SJSA1 (cell line): Measurements from ENCODE around the gene ZNF716. TPM values are rescaled to one million over a fixed set of nuclear protein-coding genes. Genes with fewer than 3 reads are reported as not detected.
"Not testable (repeated sequence)": the region's sequence is repeated elsewhere in the genome, so short reads cannot be mapped to it uniquely, and the experiment has no call there.

Source experiments
- DNase-seq, 2 experiments: peaks; one replicate each; pipeline ENCODE4 v3.0.0-alpha.2; 2015 to 2020; ENCODE audit warnings: low spot score in 2 of 2, low read depth in 1 of 2
- H3K27ac ChIP-seq: fragments of 250-450 bp; sonication (Bioruptor Pico); 2 replicates; pipeline ENCODE4 v1.5.1; 2020; ENCODE audit warnings: mild to moderate bottlenecking, moderate library complexity
- H3K27me3 ChIP-seq: fragments of 250-450 bp; sonication (Bioruptor Pico); replicated peaks from 2 replicates; pipeline ENCODE4 v1.5.1; 2020; ENCODE audit warnings: mild to moderate bottlenecking, moderate library complexity
- H3K36me3 ChIP-seq: fragments of 250-450 bp; sonication (Bioruptor Pico); 2 replicates; pipeline ENCODE4 v1.5.1; 2020; ENCODE audit warnings: mild to moderate bottlenecking
- H3K4me1 ChIP-seq: fragments of 250-450 bp; sonication (Bioruptor Pico); replicated peaks from 2 replicates; pipeline ENCODE4 v1.6.1; 2021; ENCODE audit warnings: mild to moderate bottlenecking
- H3K4me3 ChIP-seq: fragments of 250-450 bp; sonication (Bioruptor Pico); 2 replicates; pipeline ENCODE4 v1.5.1; 2020; ENCODE audit warnings: mild to moderate bottlenecking
- H3K9me3 ChIP-seq: fragments of 250-450 bp; sonication (Bioruptor Pico); replicated peaks from 2 replicates; pipeline ENCODE4 v1.5.1; 2020; ENCODE audit warnings: mild to moderate bottlenecking
- total RNA-seq: library from RNA; depleted of rRNA; stranded (reverse); fragments of >200 nt; shearing (Covaris generic); gene quantifications from 2 replicates; pipeline ENCODE4 v1.2.3, GENCODE V29; 2014; rRNA removed

ZNF716 gene
- total RNA-seq, result not detected in 2 replicates

DNA sequence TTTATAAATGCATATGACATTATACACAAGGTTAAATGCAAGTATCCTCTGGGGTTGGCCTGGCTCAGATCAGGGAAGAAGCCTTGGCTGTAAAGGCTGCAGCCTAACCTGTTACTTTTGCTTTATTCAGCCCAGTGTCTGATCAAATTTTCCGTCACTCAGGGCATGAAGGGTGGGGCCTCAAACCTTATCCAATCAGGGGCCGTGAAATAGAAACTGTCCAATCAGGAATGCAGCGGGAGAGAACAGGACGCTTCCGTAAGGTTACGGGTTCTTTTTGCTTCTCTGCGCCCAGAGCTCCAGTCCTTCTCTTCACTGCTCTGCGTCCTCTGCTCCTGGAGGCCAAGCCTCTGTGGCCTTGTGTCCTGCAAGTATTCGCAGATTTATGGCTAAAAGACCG, at the start of gene ZNF716:
Gene ZNF716, plus strand, starts transcription at position 274 of the 400 bp plus-strand sequence. Its CDS starts 112 bp downstream, at position 386.
- Histone ChIP-seq H3K4me3 (no peak within 1 kb of the TSS), H3K36me3 (no peaks in the 10 kb centered on the region), H3K27me3 (no peaks in the 10 kb centered on the region), H3K27ac (no peak within 1 kb of the TSS), H3K9me3 (no peaks in the 10 kb centered on the region), H3K4me1 (no peaks in the 10 kb centered on the region)
- DNase-seq, result no peak

GRCh38 chr7:57400531-57401155, 49.3 kb upstream of the ZNF716 start:
- H3K27me3 ChIP-seq, result no peaks in the 10 kb centered on the region
- H3K36me3 ChIP-seq, result no peaks in the 10 kb centered on the region
- no peak for DNase-seq
- peaks cover 4% of the 10 kb centered on the region; the same call in 1 of the 2 replicates for H3K9me3 ChIP-seq
- no peaks in the 10 kb centered on the region for H3K4me1 ChIP-seq
- H3K27ac ChIP-seq, result no peak overlapping the region
- H3K4me3 ChIP-seq, result no peak overlapping the region

DNA sequence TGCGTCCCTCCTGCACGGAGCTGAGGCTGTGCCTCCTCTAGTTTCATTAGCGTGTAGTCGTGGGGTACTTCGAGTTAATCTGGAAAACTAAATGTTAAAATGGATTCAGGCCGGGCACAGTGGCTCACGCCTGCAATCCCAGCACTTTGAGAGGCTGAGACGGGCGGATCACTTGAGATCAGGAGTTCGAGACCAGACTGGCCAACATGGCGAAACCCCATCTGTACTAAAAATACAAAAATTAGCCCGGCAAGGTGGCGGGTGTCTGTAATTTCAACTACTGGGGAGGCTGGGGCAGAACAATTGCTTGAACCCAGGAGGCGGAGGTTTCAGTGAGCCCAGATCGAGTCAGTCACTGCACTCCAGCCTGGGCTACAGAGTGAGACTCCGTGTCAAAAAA, 46.9 kb upstream of the ZNF716 start:
- not testable (repeated sequence) for H3K27ac ChIP-seq, H3K9me3 ChIP-seq, H3K36me3 ChIP-seq, H3K27me3 ChIP-seq, H3K4me1 ChIP-seq, H3K4me3 ChIP-seq, DNase-seq

DNA sequence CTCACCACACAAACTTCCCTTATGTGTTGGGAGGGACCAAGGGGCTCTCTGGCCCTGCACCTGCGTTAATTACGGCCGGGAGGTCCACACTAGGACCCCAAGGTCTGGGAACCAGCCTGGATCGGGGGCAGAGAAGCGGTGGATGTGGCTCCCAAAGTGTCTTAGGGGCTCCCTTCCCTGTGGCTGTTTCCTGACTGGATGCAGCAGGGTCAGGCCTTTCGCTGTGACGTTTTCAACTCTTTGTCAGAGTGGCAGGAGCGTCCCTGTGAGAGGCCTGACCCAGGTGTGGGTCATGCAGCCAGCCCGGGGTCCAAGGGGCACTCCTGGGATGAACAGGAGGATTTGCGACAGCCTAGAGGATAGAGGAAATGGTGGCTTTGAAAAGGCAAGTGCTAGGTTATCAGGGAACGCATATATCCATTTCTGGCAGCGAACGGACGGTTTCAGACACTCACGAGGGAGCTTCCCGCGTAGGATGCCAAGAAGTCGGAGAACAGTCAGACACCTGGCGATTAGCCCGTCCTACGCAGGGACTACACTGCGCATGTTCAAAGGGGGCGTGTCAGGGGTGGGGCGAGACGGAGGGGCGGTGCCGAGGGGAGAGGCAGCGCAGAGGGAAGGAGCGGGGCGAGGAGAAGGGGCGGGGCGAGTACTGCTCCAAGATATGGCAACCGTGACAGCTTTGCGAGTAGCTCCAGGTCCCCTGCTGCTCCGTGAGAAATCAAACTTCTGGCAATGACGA, 46.2 kb upstream of the ZNF716 start:
- H3K27me3 ChIP-seq, result no peaks in the 10 kb centered on the region
- no peaks in the 10 kb centered on the region for H3K36me3 ChIP-seq
- H3K4me1 ChIP-seq, result no peaks in the 10 kb centered on the region
- no peak for DNase-seq
- H3K4me3 ChIP-seq, result no peak overlapping the region
- peaks cover 2% of the 10 kb centered on the region; the same call in 1 of the 2 replicates for H3K9me3 ChIP-seq
- no peak overlapping the region for H3K27ac ChIP-seq

GRCh38 chr7:57404343-57404966, 45.5 kb upstream of the ZNF716 start:
- DNase-seq, result no peak
- H3K4me3 ChIP-seq, result no peak overlapping the region
- no peaks in the 10 kb centered on the region for H3K4me1 ChIP-seq
- H3K9me3 ChIP-seq, result no peaks in the 10 kb centered on the region
- H3K27me3 ChIP-seq, result no peaks in the 10 kb centered on the region
- H3K27ac ChIP-seq, result no peak overlapping the region
- no peaks in the 10 kb centered on the region for H3K36me3 ChIP-seq

DNA sequence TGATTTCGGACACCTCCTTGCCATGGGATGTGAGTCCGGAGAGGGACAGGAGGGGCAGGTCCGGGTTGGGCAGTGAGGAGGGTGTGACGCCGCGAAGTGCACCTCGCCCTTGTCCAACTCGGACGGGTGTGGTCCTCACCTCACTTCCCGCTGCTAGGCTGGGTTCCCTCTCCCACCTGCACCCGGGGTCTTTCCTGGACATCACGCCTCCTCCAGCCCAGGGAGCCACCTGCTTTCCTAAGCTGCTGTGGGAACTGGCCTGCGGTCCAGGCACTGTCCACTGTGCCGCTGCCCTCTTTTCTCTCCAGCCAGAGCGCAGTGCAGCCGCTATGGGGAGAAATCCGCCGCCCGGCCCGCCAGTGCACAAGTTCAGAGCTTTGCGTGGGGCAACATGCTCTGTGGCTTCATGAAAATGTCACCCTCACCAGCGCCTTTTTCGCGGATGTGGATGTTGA, 45.0 kb upstream of the ZNF716 start:
- Histone ChIP-seq H3K36me3 (no peaks in the 10 kb centered on the region), H3K4me1 (no peaks in the 10 kb centered on the region), H3K27me3 (no peaks in the 10 kb centered on the region), H3K9me3 (no peaks in the 10 kb centered on the region), H3K27ac (no peak overlapping the region), H3K4me3 (no peak overlapping the region)
- no peak for DNase-seq

- H3K9me3 ChIP-seq, result no peaks in the 10 kb centered on the region
- no peaks in the 10 kb centered on the region for H3K36me3 ChIP-seq
- H3K4me1 ChIP-seq, result no peaks in the 10 kb centered on the region
- no peak overlapping the region for H3K4me3 ChIP-seq
- no peaks in the 10 kb centered on the region for H3K27me3 ChIP-seq
- H3K27ac ChIP-seq, result no peak overlapping the region
- no peak for DNase-seq
Measured at GRCh38 chr7:57407125-57407524, 42.9 kb upstream of the ZNF716 start.

DNA sequence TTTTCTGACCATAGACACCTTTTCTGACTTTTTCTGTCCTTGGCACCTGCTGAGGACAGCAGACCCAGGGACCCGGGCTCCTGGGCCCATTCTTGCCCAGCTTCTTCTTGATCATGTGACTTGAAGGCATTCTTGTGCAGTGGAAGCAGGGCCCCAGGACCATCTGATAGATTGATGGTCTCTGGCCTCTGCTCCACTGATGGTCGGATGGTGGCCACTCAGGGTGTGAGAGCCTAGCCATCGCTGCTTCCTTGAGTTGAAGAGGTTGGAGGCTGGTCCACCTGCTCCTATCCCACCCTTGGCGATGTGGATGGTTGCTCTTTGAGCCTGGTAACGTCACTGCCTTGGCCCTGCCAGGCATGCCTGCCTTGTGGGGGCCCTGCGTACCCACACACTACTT, 37.8 kb upstream of the ZNF716 start:
- DNase-seq, result no peak
- Histone ChIP-seq H3K9me3 (no peaks in the 10 kb centered on the region), H3K27me3 (no peaks in the 10 kb centered on the region), H3K36me3 (no peaks in the 10 kb centered on the region), H3K27ac (no peak overlapping the region), H3K4me1 (no peaks in the 10 kb centered on the region), H3K4me3 (no peak overlapping the region)

- DNase-seq, result no peak
- H3K9me3 ChIP-seq, result no peaks in the 10 kb centered on the region
- no peaks in the 10 kb centered on the region for H3K36me3 ChIP-seq
- H3K4me3 ChIP-seq, result no peak overlapping the region
- H3K4me1 ChIP-seq, result no peaks in the 10 kb centered on the region
- H3K27me3 ChIP-seq, result no peaks in the 10 kb centered on the region
- no peak overlapping the region for H3K27ac ChIP-seq
Measured at GRCh38 chr7:57412618-57413017, 37.4 kb upstream of the ZNF716 start.

GRCh38 chr7:57413529-57414398, 36.2 kb upstream of the ZNF716 start:
- no peak overlapping the region for H3K27ac ChIP-seq
- DNase-seq, result no peak
- no peak overlapping the region for H3K4me3 ChIP-seq
- H3K4me1 ChIP-seq, result no peaks in the 10 kb centered on the region
- H3K9me3 ChIP-seq, result no peaks in the 10 kb centered on the region
- no peaks in the 10 kb centered on the region for H3K27me3 ChIP-seq
- H3K36me3 ChIP-seq, result no peaks in the 10 kb centered on the region

DNA sequence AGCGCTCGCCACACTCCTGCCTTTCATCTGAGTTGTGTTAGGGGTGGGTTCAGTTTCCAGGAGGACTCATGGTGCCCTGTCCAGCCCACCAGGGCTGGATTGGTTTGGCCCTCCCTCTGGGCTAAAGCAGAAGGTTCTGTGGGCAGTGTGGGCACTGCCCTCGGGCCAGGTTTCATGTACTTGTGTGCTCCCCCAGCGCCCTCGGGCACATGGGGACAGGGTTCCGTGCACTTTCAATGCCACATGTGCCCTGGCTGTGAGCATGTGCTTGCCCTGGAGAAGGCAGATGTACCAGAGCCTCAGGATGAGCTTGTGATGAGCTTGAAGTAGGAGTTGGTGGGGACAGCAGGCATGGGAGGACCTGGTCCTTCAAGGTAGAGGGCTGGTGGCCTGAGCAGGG, 35.6 kb upstream of the ZNF716 start:
- Histone ChIP-seq H3K4me1 (no peaks in the 10 kb centered on the region), H3K36me3 (no peaks in the 10 kb centered on the region), H3K9me3 (no peaks in the 10 kb centered on the region), H3K27ac (no peak overlapping the region), H3K4me3 (no peak overlapping the region), H3K27me3 (no peaks in the 10 kb centered on the region)
- no peak for DNase-seq

DNA sequence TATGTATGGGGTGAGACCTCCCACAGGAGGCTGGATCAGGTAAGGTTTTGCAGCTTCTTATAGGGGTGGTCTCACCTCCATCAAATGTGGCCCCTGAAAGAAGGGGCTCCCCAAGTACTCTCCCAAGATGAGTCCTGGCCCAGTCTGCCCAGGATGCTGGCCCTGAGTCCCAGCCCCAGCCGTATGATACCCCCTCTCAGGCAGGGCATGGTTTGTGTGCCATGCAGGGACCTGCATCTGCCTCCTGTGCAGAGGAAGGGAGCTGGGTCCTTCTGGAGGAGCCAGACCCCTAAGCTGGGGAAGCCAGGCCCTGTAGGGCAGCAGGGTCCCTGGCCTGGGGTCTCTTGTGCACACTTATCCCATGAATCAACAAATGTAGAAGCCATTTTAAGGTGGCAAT, 35.1 kb upstream of the ZNF716 start:
- no peak overlapping the region for H3K27ac ChIP-seq
- H3K9me3 ChIP-seq, result no peaks in the 10 kb centered on the region
- no peak for DNase-seq
- H3K4me1 ChIP-seq, result no peaks in the 10 kb centered on the region
- H3K4me3 ChIP-seq, result no peak overlapping the region
- no peaks in the 10 kb centered on the region for H3K36me3 ChIP-seq
- no peaks in the 10 kb centered on the region for H3K27me3 ChIP-seq

- H3K27ac ChIP-seq, result no peak overlapping the region
- no peaks in the 10 kb centered on the region for H3K27me3 ChIP-seq
- no peaks in the 10 kb centered on the region for H3K4me1 ChIP-seq
- H3K36me3 ChIP-seq, result no peaks in the 10 kb centered on the region
- no peak for DNase-seq
- no peaks in the 10 kb centered on the region for H3K9me3 ChIP-seq
- no peak overlapping the region for H3K4me3 ChIP-seq
Measured at GRCh38 chr7:57415326-57415725, 34.7 kb upstream of the ZNF716 start.
